Stomach (tissue), 9 donors: ENCODE results near the gene ELOVL5. TPM values are rescaled to one million over a fixed set of nuclear protein-coding genes. Genes with fewer than 3 reads are reported as not detected.

ENCODE experiments used
- DNase-seq, 2 donors: peaks; one replicate each; pipeline versions ENCODE4 v3.0.0 to v3.0.0-alpha.2; 2013 to 2019
- H3K27ac ChIP-seq, 5 donors: fragments of 200-600 bp in 4 of 5; sonication (generic) in 4 of 5; one replicate each; pipeline ENCODE4 v1.5.1; 2013 to 2019; ENCODE audit warnings: mild to moderate bottlenecking in 1 of 5, moderate library complexity in 1 of 5
- H3K27me3 ChIP-seq, 3 donors: fragments of 200-600 bp; sonication (generic); one replicate each; pipeline ENCODE4 v1.5.1; 2017 to 2019; ENCODE audit warnings: mixed run types in 1 of 3
- H3K36me3 ChIP-seq, 4 donors: fragments of 200-600 bp; sonication (generic); 1 replicate in 3 of 4; 2 replicates in 1 of 4; pipeline ENCODE4 v1.5.1; 2016 to 2019
- H3K4me1 ChIP-seq, 4 donors: fragments of 200-600 bp; sonication (generic); one replicate each; pipeline ENCODE4 v1.5.1; 2016 to 2019
- H3K4me3 ChIP-seq, 4 donors: fragments of 200-600 bp; sonication (generic) in 3 of 4; one replicate each; pipeline ENCODE4 v1.5.1; 2016 to 2019; ENCODE audit warnings: mild to moderate bottlenecking in 1 of 4
- H3K9me3 ChIP-seq, 4 donors: fragments of 200-600 bp; sonication (generic); one replicate each; pipeline ENCODE4 v1.5.1; 2016 to 2019
- CTCF ChIP-seq, 7 experiments: fragments of 450-650 bp in 4 of 7; fragments of 200-600 bp in 3 of 7; sonication (generic) in 3 of 7; IDR thresholded peaks; one replicate each; pipeline ENCODE4 v1.5.1; 2016 to 2019; ENCODE audit warnings: antibody characterized with exemption in 7 of 7, control low read depth in 2 of 7, mild to moderate bottlenecking in 1 of 7
- EP300 ChIP-seq: sonication (generic); formaldehyde crosslinking; IDR thresholded peaks from one replicate; pipeline ENCODE4 v1.6.1; 2017; ENCODE audit warnings: antibody characterized with exemption
- POLR2A ChIP-seq, 4 donors: fragments of 450-650 bp; IDR thresholded peaks; one replicate each; pipeline ENCODE4 v1.6.1; 2016; ENCODE audit warnings: antibody characterized with exemption in 4 of 4, control low read depth in 2 of 4, mild to moderate bottlenecking in 1 of 4, moderate library complexity in 1 of 4
- POLR2AphosphoS5 ChIP-seq, 3 donors: sonication (generic); formaldehyde crosslinking; IDR thresholded peaks; one replicate each; pipeline ENCODE4 v1.6.1; 2016; ENCODE audit warnings: antibody characterized with exemption in 3 of 3
- WGBS, 5 donors: extraction: QIAGEN DNeasy Blood & Tissue Kit in 3 of 5; methylation state at CpG; one replicate each; pipeline versions ENCODE4 v1.1.5 to v1.1.7; 2013 to 2018; 5-methylcytosine and 5-hydroxymethylcytosine counted together
- intact Hi-C: fragments of 100-400 bp; cut with DNase I; formaldehyde crosslinking; loops from one replicate; pipeline ENCODE4 v1.15.1; 2023; ENCODE audit warnings: low total_unique reads
- polyA plus RNA-seq, 3 donors: library from polyadenylated mRNA; stranded (reverse); fragments of 200-250 nt; gene quantifications; one replicate each; pipeline ENCODE4 v1.2.3, GENCODE V29; 2013
- total RNA-seq, 5 donors: library from RNA; depleted of rRNA; stranded (reverse); fragments of >200 nt; gene quantifications; one replicate each; pipeline versions ENCODE4 v1.1.0 to v1.2.3, GENCODE V29; 2014 to 2016
- donor health status: healthy with polysubstance abuse.
- donor health status: Bipolar disorder and iron deficiency.
- donor health status: healthy.

The ELOVL5 gene
- total and polyA plus RNA-seq, 8 donors = 2.6 to 57.8 (median 12.8) TPM

DNA sequence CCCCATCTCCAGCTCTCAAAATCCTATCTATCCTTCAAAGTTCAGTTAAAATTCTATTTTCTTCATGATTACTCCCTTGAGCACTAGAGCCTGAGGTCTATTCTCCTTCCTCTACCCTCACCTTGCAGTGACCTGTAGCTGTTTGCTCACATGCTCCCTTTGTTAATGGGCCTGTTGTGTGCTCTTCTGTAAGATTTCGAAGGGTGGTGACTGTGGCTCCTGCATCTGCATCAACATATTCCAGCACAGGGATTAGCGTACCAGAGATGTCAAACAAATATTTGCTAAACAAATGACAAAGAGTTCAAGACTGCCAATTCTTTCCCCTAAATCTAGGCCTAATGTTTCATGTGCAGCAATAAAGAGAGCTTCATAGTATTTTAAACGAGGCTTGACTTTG, 69.5 kb downstream of the ELOVL5 start:
- WGBS, 5 donors = 46 to 67% (median 59%) methylated on average over 3 of the region's 3 CpGs
- H3K9me3 ChIP-seq = no peaks in the 10 kb centered on the region
- peaks cover 4 to 25% (median 17%) of the 10 kb centered on the region in 4 donors for H3K36me3 ChIP-seq
- no peak for DNase-seq
- intact Hi-C loops = no loop called here
- TF ChIP-seq CTCF (IDR thresholded peaks at IDR 0.05) = no peak
- TF ChIP-seq EP300 = no peak
- TF ChIP-seq POLR2A (IDR thresholded peaks at IDR 0.05) = no peak
- no peak for TF ChIP-seq POLR2AphosphoS5 (IDR thresholded peaks at IDR 0.05)
- H3K4me3 ChIP-seq = no peak overlapping the region
- H3K27ac ChIP-seq = no peak overlapping the region
- H3K27me3 ChIP-seq = no peaks in the 10 kb centered on the region
- peaks cover 0 to 28% (median 14%) of the 10 kb centered on the region in 4 donors for H3K4me1 ChIP-seq

- DNase-seq = no peak
- no peak for TF ChIP-seq POLR2AphosphoS5 (IDR thresholded peaks at IDR 0.05)
- no peak for TF ChIP-seq POLR2A (IDR thresholded peaks at IDR 0.05)
- TF ChIP-seq CTCF (IDR thresholded peaks at IDR 0.05) = no peak
- no peak for TF ChIP-seq EP300
- peaks cover 21 to 79% (median 73%) of the 10 kb centered on the region in 4 donors for H3K36me3 ChIP-seq
- no peaks in the 10 kb centered on the region for H3K4me1 ChIP-seq
- no peaks in the 10 kb centered on the region for H3K9me3 ChIP-seq
- no peaks in the 10 kb centered on the region for H3K27me3 ChIP-seq
- no peak overlapping the region for H3K4me3 ChIP-seq
- WGBS, 5 donors = 63 to 86% (median 81%) methylated on average over 4 of the region's 4 CpGs
- H3K27ac ChIP-seq = no peak overlapping the region
- intact Hi-C loops = no loop called here
These were observed 75.4 kb downstream of the ELOVL5 start for GRCh38 chr6:53273370-53273769.

DNA sequence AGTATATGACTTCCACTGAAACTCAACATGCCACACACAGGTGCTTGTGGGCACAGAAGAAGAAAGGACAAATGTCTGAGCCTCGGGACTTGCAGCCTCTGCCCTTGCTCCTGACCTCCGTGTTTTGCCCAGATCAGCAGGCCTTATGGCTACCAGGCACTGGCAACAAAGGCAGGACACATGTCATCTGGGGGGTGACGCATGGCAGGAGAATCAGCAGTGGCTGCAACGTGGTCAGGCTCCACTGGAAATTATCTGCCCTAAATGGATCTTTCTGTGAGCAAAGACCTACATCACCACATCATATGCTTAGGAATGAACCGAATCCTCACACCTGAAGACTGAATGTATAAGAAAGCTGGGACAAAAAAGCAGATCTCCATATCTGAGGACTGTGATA, 78.9 kb downstream of the ELOVL5 start:
- DNase-seq = no peak
- Histone ChIP-seq H3K4me3 (no peak overlapping the region), H3K4me1 (peaks cover 0 to 4% (median 1%) of the 10 kb centered on the region in 4 donors), H3K9me3 (no peaks in the 10 kb centered on the region), H3K27me3 (no peaks in the 10 kb centered on the region), H3K27ac (no peak overlapping the region), H3K36me3 (peaks cover 18 to 91% (median 77%) of the 10 kb centered on the region in 4 donors)
- intact Hi-C loops = no loop called here
- TF ChIP-seq POLR2AphosphoS5 (IDR thresholded peaks at IDR 0.05) (no peak), CTCF (IDR thresholded peaks at IDR 0.05) (no peak), POLR2A (IDR thresholded peaks at IDR 0.05) (no peak), EP300 (no peak)
- WGBS, 5 donors = 79 to 92% (median 89%) methylated on average over 5 of the region's 5 CpGs

- Histone ChIP-seq H3K9me3 (no peaks in the 10 kb centered on the region), H3K27ac (no peak overlapping the region), H3K4me3 (no peak overlapping the region), H3K36me3 (peaks cover 16 to 91% (median 69%) of the 10 kb centered on the region in 4 donors), H3K27me3 (no peaks in the 10 kb centered on the region), H3K4me1 (peaks cover 0 to 10% (median 2%) of the 10 kb centered on the region in 4 donors)
- TF ChIP-seq EP300 = no peak
- no peak for TF ChIP-seq POLR2AphosphoS5 (IDR thresholded peaks at IDR 0.05)
- TF ChIP-seq CTCF (IDR thresholded peaks at IDR 0.05) = no peak
- no peak for TF ChIP-seq POLR2A (IDR thresholded peaks at IDR 0.05)
- WGBS, 5 donors = 87 to 94% (median 91%) methylated on average over 6 of the region's 6 CpGs
- intact Hi-C loops = no loop called here
- DNase-seq = no peak
These were observed 79.7 kb downstream of the ELOVL5 start for GRCh38 chr6:53268858-53269608.
